PC-9 (cell line): ENCODE results near the gene ATG4D.

ENCODE experiments used
- CTCF ChIP-seq: fragments of 200-600 bp; sonication (generic); conservative IDR thresholded peaks from 2 replicates; pipeline ENCODE4 v1.6.1; 2017; ENCODE audit warnings: mixed run types, antibody characterized with exemption, mild to moderate bottlenecking, moderate library complexity
- EZH2 ChIP-seq: fragments of 200-600 bp; sonication (generic); IDR thresholded peaks from 2 replicates; pipeline ENCODE4 v1.8.0; 2017; ENCODE audit warnings: antibody characterized with exemption, low read depth

GRCh38 chr19:10601999-10602329 lies 58.3 kb downstream of the ATG4D start:
- TF ChIP-seq CTCF (no peak), EZH2 (no peak)
